IPS-18a (cell line): Measurements from ENCODE around the gene SUSD6.
"Not testable (repeated sequence)": the region's sequence is repeated elsewhere in the genome, so short reads cannot be mapped to it uniquely, and the experiment has no call there.

Experiments used
- H3K27ac ChIP-seq: one replicate; pipeline ENCODE4 v1.5.1; 2013; ENCODE audit warnings: low read length
- H3K27me3 ChIP-seq: one replicate; pipeline ENCODE4 v1.6.1; 2013; ENCODE audit warnings: mild to moderate bottlenecking, low read length; ENCODE audit not compliant: control insufficient read depth, insufficient read depth
- H3K36me3 ChIP-seq: one replicate; pipeline ENCODE4 v1.6.1; 2013; ENCODE audit warnings: low read depth, low read length; ENCODE audit not compliant: control insufficient read depth
- H3K4me1 ChIP-seq: one replicate; pipeline ENCODE4 v1.6.1; 2013; ENCODE audit warnings: low read depth, low read length; ENCODE audit not compliant: control insufficient read depth
- H3K4me3 ChIP-seq: one replicate; pipeline ENCODE4 v1.5.1; 2013; ENCODE audit warnings: low read length
- H3K9ac ChIP-seq: one replicate; pipeline ENCODE4 v1.6.1; 2013; ENCODE audit warnings: mild to moderate bottlenecking, low read length, moderate library complexity
- H3K9me3 ChIP-seq: one replicate; pipeline ENCODE4 v1.6.1; 2013; ENCODE audit warnings: low read depth, low read length; ENCODE audit not compliant: control insufficient read depth

The SUSD6 gene

GRCh38 chr14:69593018-69593677 lies 18.2 kb upstream of the SUSD6 start:
- Histone ChIP-seq H3K9ac (no peak overlapping the region), H3K27ac (no peak overlapping the region), H3K27me3 (no peaks in the 10 kb centered on the region), H3K9me3 (no peaks in the 10 kb centered on the region), H3K4me1 (no peaks in the 10 kb centered on the region), H3K36me3 (no peaks in the 10 kb centered on the region), H3K4me3 (no peak overlapping the region)

DNA sequence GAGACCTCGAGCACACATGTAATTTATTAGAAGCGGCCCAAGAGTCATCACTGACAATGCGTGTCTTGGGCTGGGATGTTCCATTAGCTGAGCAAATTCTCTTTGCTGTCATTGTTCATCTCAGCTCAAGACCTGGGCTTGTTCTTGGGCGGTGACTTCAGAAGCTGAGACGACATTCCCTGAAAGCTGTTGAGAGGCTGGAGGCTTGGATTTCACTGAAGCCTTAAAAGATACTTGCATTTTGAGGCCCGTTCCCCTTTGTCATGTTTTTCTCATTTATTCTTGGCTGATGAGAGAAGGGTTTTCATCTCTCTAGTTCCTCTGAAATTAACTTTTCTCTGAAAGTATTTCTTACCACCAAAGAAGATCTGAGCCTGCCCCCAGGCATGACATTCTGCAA lies 16.6 kb upstream of the SUSD6 start:
- Histone ChIP-seq H3K9ac (no peak overlapping the region), H3K4me3 (no peak overlapping the region), H3K27ac (no peak overlapping the region), H3K9me3 (no peaks in the 10 kb centered on the region), H3K36me3 (no peaks in the 10 kb centered on the region), H3K4me1 (no peaks in the 10 kb centered on the region), H3K27me3 (no peaks in the 10 kb centered on the region)

DNA sequence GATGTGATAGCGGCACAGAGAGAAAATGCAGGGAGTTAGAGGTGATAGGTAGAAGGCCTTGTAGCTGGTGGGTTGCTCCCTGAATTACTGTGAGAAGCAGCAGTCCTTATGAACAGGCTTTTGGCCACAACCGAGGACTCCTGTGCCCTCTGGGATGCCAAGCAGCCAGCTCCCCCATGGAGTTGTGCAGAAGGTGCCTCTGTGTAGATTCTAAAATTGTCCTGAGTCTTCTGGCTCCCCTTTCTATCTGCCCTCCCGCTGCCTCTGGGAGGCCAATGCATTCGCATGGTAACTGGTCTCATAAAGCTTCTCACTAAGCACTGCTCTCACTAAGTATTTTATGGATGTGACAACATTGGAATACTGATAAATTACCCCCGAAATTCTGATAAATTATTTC lies 16.1 kb upstream of the SUSD6 start:
- H3K9ac ChIP-seq: no peak overlapping the region
- no peak overlapping the region for H3K27ac ChIP-seq
- no peaks in the 10 kb centered on the region for H3K27me3 ChIP-seq
- H3K4me3 ChIP-seq: no peak overlapping the region
- no peaks in the 10 kb centered on the region for H3K4me1 ChIP-seq
- H3K36me3 ChIP-seq: no peaks in the 10 kb centered on the region
- no peaks in the 10 kb centered on the region for H3K9me3 ChIP-seq

GRCh38 chr14:69599431-69599830 lies 12.0 kb upstream of the SUSD6 start:
- not testable (repeated sequence) for H3K36me3 ChIP-seq, H3K4me3 ChIP-seq, H3K27me3 ChIP-seq, H3K27ac ChIP-seq, H3K9me3 ChIP-seq, H3K4me1 ChIP-seq, H3K9ac ChIP-seq

- Histone ChIP-seq H3K36me3 (no peaks in the 10 kb centered on the region), H3K27ac (no peak overlapping the region), H3K27me3 (no peaks in the 10 kb centered on the region), H3K4me1 (no peaks in the 10 kb centered on the region), H3K9me3 (no peaks in the 10 kb centered on the region), H3K4me3 (no peak overlapping the region), H3K9ac (no peak overlapping the region)
These were observed 11.0 kb upstream of the SUSD6 start for GRCh38 chr14:69600304-69600891.

GRCh38 chr14:69605738-69606137 lies 5.7 kb upstream of the SUSD6 start:
- Histone ChIP-seq H3K9ac (no peak overlapping the region), H3K4me1 (peaks cover 6% of the 10 kb centered on the region), H3K27me3 (no peaks in the 10 kb centered on the region), H3K9me3 (no peaks in the 10 kb centered on the region), H3K27ac (no peak overlapping the region), H3K36me3 (no peaks in the 10 kb centered on the region), H3K4me3 (no peak overlapping the region)

DNA sequence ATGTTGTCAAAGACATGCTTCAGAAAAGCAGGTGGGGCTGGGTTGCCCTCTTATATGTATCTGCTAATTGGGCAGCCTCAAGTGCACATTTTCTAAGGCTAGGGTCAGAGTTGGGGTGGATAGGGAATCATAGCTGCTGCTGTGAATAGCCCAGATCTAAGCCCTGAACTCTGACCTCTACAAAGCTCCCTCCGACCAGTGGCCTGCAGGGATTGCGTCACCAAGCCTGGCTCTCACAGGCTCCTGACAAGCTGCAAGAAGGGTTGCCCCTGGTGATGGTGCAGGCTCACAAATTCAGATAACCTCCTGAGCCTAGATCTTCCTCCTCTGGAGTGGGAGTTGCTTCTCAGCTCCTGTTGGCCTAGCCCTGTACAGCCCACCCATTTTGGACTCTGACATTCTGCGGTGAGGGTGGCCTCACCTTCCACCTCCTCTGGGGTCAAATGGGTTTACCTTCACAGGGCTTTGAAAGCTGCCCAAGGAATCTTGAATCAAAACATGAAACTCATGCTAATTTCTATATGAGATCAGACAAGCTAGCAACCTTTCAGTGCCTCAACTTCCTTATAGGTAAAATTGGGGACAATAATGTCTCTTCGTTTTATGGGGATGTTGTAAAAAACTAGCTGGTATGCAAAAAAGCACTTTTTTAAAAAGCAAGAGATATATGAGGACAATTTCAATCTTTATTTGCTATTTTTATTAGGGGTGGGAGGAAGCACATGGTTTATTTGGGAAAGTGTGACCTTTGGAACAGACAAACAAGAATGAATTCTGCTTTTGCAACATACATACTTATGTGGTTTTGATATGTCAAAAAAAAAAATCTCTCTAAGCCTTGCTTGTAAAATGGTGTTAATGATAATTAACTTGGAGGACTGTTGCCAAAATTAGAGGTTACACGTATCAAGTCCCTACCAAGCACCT lies 4.9 kb upstream of the SUSD6 start:
- no peaks in the 10 kb centered on the region for H3K36me3 ChIP-seq
- H3K27me3 ChIP-seq: no peaks in the 10 kb centered on the region
- H3K9ac ChIP-seq: no peak overlapping the region
- no peak overlapping the region for H3K4me3 ChIP-seq
- H3K9me3 ChIP-seq: no peaks in the 10 kb centered on the region
- H3K4me1 ChIP-seq: peaks cover 7% of the 10 kb centered on the region
- no peak overlapping the region for H3K27ac ChIP-seq

DNA sequence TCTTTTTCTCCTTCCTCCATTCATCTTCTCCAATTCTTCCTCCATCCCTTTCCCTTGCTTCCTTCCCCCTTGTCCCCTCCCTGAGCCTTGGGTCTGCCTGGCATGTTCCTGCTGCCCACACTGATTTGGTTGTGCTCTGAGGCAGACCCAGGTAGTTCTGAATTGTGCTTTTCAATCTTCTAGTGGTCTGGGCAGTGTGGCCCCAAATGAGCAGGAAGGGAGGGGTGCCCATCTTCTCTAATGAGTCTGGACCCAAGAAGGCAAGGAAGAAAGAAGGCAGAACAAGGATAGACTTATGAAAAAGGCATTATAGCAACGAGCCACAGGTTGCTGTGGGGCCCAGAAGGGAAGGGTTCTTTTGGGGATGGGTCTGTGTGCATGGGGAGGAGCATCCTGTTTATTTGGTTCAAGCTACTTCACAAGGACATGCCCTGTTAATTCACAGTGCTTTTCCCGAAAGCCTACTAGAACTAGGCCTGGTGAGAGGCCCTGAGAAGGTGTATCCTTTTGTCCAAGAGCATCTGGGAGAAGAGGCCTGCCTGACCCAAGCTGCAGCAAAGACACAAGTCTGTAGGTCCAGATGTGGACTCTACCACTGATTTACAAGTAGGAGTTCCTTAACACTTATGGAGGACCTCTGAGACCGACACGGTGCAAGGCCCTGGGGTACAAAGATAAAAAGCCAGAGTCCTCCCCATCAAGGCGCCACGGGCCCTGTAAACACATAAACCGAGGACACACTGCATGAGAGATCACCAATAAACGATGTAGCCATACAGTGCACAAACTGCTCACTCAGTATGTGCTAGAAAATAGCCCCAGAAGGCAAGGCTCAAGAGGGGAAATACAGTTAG lies 1.1 kb upstream of the SUSD6 start:
- Histone ChIP-seq H3K9ac (peak overlapping the region; percentile 19), H3K4me3 (peak overlapping the region; percentile 56), H3K36me3 (no peaks in the 10 kb centered on the region), H3K27me3 (peaks cover 17% of the 10 kb centered on the region), H3K4me1 (peaks cover 15% of the 10 kb centered on the region), H3K9me3 (no peaks in the 10 kb centered on the region), H3K27ac (no peak overlapping the region)

DNA sequence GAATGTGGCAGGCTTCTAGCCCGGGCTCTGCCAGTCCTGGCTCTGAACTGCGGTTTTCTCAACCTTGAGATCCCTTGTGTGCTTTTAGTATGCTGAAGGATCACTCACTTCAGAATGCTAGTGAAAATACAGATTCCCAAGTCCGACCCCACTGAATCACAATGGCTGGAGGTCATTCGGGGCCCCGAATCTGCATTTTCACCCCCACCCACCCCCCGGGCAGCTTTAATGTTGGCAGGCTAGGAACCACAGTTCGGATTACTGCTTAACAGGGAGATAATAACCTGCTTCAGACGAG lies 573 bp upstream of the SUSD6 start:
- H3K27ac ChIP-seq: no peak overlapping the region
- no peaks in the 10 kb centered on the region for H3K36me3 ChIP-seq
- peaks cover 17% of the 10 kb centered on the region for H3K27me3 ChIP-seq
- H3K9me3 ChIP-seq: no peaks in the 10 kb centered on the region
- peak overlapping the region; percentile 56 for H3K4me3 ChIP-seq
- H3K9ac ChIP-seq: peak overlapping the region; percentile 19
- peaks cover 15% of the 10 kb centered on the region for H3K4me1 ChIP-seq

DNA sequence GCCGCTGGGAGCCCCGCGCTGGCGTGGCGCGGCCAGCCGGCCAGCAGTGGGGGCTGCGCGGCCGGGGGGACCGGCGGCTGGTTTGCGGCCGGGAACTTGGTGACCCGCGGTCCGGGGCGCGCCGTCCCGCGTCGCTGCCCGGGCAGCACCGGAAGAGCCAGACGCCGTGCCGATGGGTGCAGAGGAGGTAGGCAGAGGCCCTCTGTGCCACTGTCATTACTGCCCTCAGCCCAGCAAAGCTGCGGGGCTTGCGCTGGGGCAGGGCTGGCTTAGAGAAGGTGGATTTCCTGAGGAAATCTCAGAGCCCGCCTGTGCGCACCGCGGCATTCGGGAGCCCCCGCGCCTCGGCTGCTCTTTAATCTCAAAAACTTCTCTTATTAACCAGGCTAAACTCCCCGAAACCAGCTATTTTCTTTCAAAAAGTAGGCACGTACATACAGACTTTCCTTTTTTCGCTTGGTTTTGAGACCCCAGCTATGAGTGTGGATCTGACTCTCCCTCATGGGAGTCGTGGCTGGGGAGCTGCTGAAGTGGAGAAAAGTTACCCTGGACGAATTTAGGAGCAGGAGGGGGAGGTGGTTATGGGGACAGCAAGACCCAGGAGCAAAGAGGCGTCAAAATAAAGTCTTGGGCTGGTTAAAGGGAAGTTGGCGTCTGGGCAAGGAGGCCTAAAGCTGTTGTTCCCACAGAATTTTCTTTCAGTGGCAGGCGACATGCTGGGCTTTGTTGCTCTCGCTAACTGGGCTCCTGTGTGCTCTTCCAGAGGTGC lies 802 bp downstream of the SUSD6 start:
- Histone ChIP-seq H3K27me3 (peaks cover 17% of the 10 kb centered on the region), H3K9ac (peak overlapping the region; percentile 16), H3K27ac (no peak overlapping the region), H3K36me3 (no peaks in the 10 kb centered on the region), H3K9me3 (no peaks in the 10 kb centered on the region), H3K4me3 (peak overlapping the region; percentile 75), H3K4me1 (peaks cover 15% of the 10 kb centered on the region)

- no peaks in the 10 kb centered on the region for H3K36me3 ChIP-seq
- H3K4me3 ChIP-seq: peak overlapping the region; percentile 75
- peak overlapping the region; percentile 16 for H3K9ac ChIP-seq
- no peaks in the 10 kb centered on the region for H3K9me3 ChIP-seq
- H3K4me1 ChIP-seq: peaks cover 15% of the 10 kb centered on the region
- H3K27me3 ChIP-seq: peaks cover 17% of the 10 kb centered on the region
- no peak overlapping the region for H3K27ac ChIP-seq
These were observed 1.4 kb downstream of the SUSD6 start for GRCh38 chr14:69612783-69613130.
